H9 (cell line): ENCODE data around the gene METTL16. TPM values are rescaled to one million over a fixed set of nuclear protein-coding genes. Genes with fewer than 3 reads are reported as not detected.

ENCODE experiments used
- DNase-seq: peaks from one replicate; pipeline ENCODE4 v3.0.0-alpha.2; 2017
- H2AFZ ChIP-seq: one replicate; pipeline ENCODE4 v1.6.1; 2013; ENCODE audit warnings: mild to moderate bottlenecking, low read length, control low read depth, moderate library complexity
- H2AK5ac ChIP-seq: 2 replicates; pipeline ENCODE4 v1.6.1; 2013; ENCODE audit warnings: low read length, control low read depth, mixed read lengths; ENCODE audit not compliant: insufficient read length
- H2BK120ac ChIP-seq: one replicate; pipeline ENCODE4 v1.6.1; 2013; ENCODE audit warnings: low read depth, mild to moderate bottlenecking, low read length, control low read depth, inconsistent platforms; ENCODE audit not compliant: poor library complexity, severe bottlenecking
- H2BK12ac ChIP-seq: 2 replicates; pipeline ENCODE4 v1.6.1; 2013; ENCODE audit warnings: low read length, control low read depth, mixed read lengths, low read depth; ENCODE audit not compliant: insufficient read length
- H2BK15ac ChIP-seq: 2 replicates; pipeline ENCODE4 v1.6.1; 2013; ENCODE audit warnings: low read depth, low read length, control low read depth
- H2BK20ac ChIP-seq: one replicate; pipeline ENCODE4 v1.6.1; 2013; ENCODE audit warnings: low read depth, mild to moderate bottlenecking, low read length, control low read depth, inconsistent platforms; ENCODE audit not compliant: poor library complexity, severe bottlenecking
- H2BK5ac ChIP-seq: 2 replicates; pipeline ENCODE4 v1.6.1; 2013; ENCODE audit warnings: low read length, control low read depth, mixed read lengths; ENCODE audit not compliant: insufficient read length
- H3K14ac ChIP-seq: 2 replicates; pipeline ENCODE4 v1.6.1; 2013; ENCODE audit warnings: low read length, control low read depth; ENCODE audit not compliant: insufficient read depth
- H3K18ac ChIP-seq: 2 replicates; pipeline ENCODE4 v1.6.1; 2013; ENCODE audit warnings: low read depth, mild to moderate bottlenecking, mixed read lengths, low read length, control low read depth; ENCODE audit not compliant: insufficient read length
- H3K23ac ChIP-seq: 2 replicates; pipeline ENCODE4 v1.6.1; 2013; ENCODE audit warnings: low read length, control low read depth, mixed read lengths, low read depth; ENCODE audit not compliant: insufficient read length
- H3K23me2 ChIP-seq: 2 replicates; pipeline ENCODE4 v1.6.1; 2013; ENCODE audit warnings: low read depth, mild to moderate bottlenecking, mixed read lengths, low read length, control low read depth; ENCODE audit not compliant: insufficient read length, poor library complexity, severe bottlenecking
- H3K27ac ChIP-seq: 2 replicates; pipeline ENCODE4 v1.5.1; 2013; ENCODE audit warnings: low read length, control low read depth, mixed read lengths, low read depth; ENCODE audit not compliant: insufficient read length
- H3K27me3 ChIP-seq: 2 replicates; pipeline ENCODE4 v1.6.1; 2013; ENCODE audit warnings: low read length, control low read depth, inconsistent platforms; ENCODE audit not compliant: insufficient read depth
- H3K4ac ChIP-seq: 2 replicates; pipeline ENCODE4 v1.6.1; 2013; ENCODE audit warnings: low read depth, mild to moderate bottlenecking, control low read depth, inconsistent platforms, low read length, moderate library complexity
- H3K4me1 ChIP-seq: 2 replicates; pipeline ENCODE4 v1.6.1; 2013; ENCODE audit warnings: low read length, control low read depth, inconsistent platforms; ENCODE audit not compliant: insufficient read depth
- H3K4me2 ChIP-seq: 2 replicates; pipeline ENCODE4 v1.6.1; 2013; ENCODE audit warnings: low read length, control low read depth, mixed read lengths; ENCODE audit not compliant: insufficient read length, insufficient read depth
- H3K56ac ChIP-seq: 2 replicates; pipeline ENCODE4 v1.6.1; 2013; ENCODE audit warnings: low read depth, mild to moderate bottlenecking, mixed read lengths, low read length, control low read depth; ENCODE audit not compliant: insufficient read length
- H3K79me1 ChIP-seq: 2 replicates; pipeline ENCODE4 v1.6.1; 2013; ENCODE audit warnings: low read depth, mild to moderate bottlenecking, moderate library complexity, low read length, control low read depth, inconsistent platforms; ENCODE audit not compliant: insufficient read depth, poor library complexity, severe bottlenecking
- H3K79me2 ChIP-seq: 2 replicates; pipeline ENCODE4 v1.6.1; 2013; ENCODE audit warnings: low read length, control low read depth, inconsistent platforms; ENCODE audit not compliant: insufficient read depth
- H3K9ac ChIP-seq: 2 replicates; pipeline ENCODE4 v1.6.1; 2013; ENCODE audit warnings: low read length, control low read depth, mixed read lengths; ENCODE audit not compliant: insufficient read length; ENCODE audit errors: extremely low read depth
- H3K9me3 ChIP-seq: one replicate; pipeline ENCODE4 v1.6.1; 2013; ENCODE audit warnings: low read depth, low read length, inconsistent platforms; ENCODE audit not compliant: control insufficient read depth
- H3T11ph ChIP-seq: one replicate; pipeline ENCODE4 v1.6.1; 2013; ENCODE audit warnings: mild to moderate bottlenecking, low read length, control low read depth, inconsistent platforms
- H4K20me1 ChIP-seq: one replicate; pipeline ENCODE4 v1.6.1; 2013; ENCODE audit not compliant: control insufficient read depth, insufficient read length, insufficient read depth
- H4K5ac ChIP-seq: 2 replicates; pipeline ENCODE4 v1.6.1; 2013; ENCODE audit warnings: low read depth, mild to moderate bottlenecking, mixed read lengths, low read length, control low read depth; ENCODE audit not compliant: insufficient read length
- H4K8ac ChIP-seq: replicated peaks from 2 replicates; pipeline ENCODE4 v1.6.1; 2013; ENCODE audit warnings: low read length, control low read depth, mixed read lengths, low read depth; ENCODE audit not compliant: insufficient read length
- H4K91ac ChIP-seq: 2 replicates; pipeline ENCODE4 v1.6.1; 2013; ENCODE audit warnings: low read depth, mild to moderate bottlenecking, moderate library complexity, mixed read lengths, low read length, control low read depth; ENCODE audit not compliant: insufficient read length
- H3K27ac Mint-ChIP-seq, 3 experiments: 2 replicates in 2 of 3; 3 replicates in 1 of 3; pipeline ENCODE4 v1.8.0; 2020 to 2021; ENCODE audit warnings: mixed read lengths in 3 of 3, mild to moderate bottlenecking in 1 of 3, moderate library complexity in 1 of 3
- H3K27me3 Mint-ChIP-seq: 2 replicates; pipeline ENCODE4 v1.8.0; 2021; ENCODE audit warnings: low read depth, mild to moderate bottlenecking, moderate library complexity, mixed read lengths
- H3K36me3 Mint-ChIP-seq, 3 experiments: 2 replicates in 2 of 3; 3 replicates in 1 of 3; pipeline ENCODE4 v1.8.0; 2020 to 2021; ENCODE audit warnings: low read depth in 3 of 3, mixed read lengths in 3 of 3; ENCODE audit not compliant: insufficient read depth in 1 of 3
- H3K4me1 Mint-ChIP-seq, 2 experiments: 2 replicates each; pipeline ENCODE4 v1.8.0; 2020; ENCODE audit warnings: mixed read lengths in 2 of 2
- H3K4me3 Mint-ChIP-seq, 2 experiments: 2 replicates in 1 of 2; 3 replicates in 1 of 2; pipeline ENCODE4 v1.8.0; 2020 to 2021; ENCODE audit warnings: mild to moderate bottlenecking in 2 of 2, mixed read lengths in 2 of 2, moderate library complexity in 1 of 2
- H3K9me3 Mint-ChIP-seq, 2 experiments: 2 replicates in 1 of 2; 3 replicates in 1 of 2; pipeline ENCODE4 v1.8.0; 2020; ENCODE audit warnings: mild to moderate bottlenecking in 2 of 2, mixed read lengths in 2 of 2, moderate library complexity in 1 of 2
- CTCF ChIP-seq: fragments of 200-600 bp; sonication (generic); conservative IDR thresholded peaks from 3 replicates; pipeline ENCODE4 v1.8.0; 2021; ENCODE audit warnings: antibody characterized with exemption, mild to moderate bottlenecking
- WGBS: extraction: QIAGEN DNeasy Blood & Tissue Kit; methylation state at CpG from one replicate; pipeline ENCODE4 v1.1.7; 2013; ENCODE audit warnings: missing lambda C conversion rate, low lambda C conversion rate, mixed read lengths; ENCODE audit not compliant: insufficient read length; ENCODE audit errors: extremely low coverage; 5-methylcytosine and 5-hydroxymethylcytosine counted together
- total RNA-seq: library from RNA; stranded (reverse); gene quantifications from 2 replicates; pipeline ENCODE4 v1.2.1, GENCODE V29; 2021

The METTL16 gene
- total RNA-seq, 1 experiment from 2014 or later = 55.4 TPM

- no peak overlapping the region for H2BK20ac ChIP-seq
- H3T11ph ChIP-seq = no peak overlapping the region
- DNase-seq = no peak
- no peak overlapping the region for H3K9ac ChIP-seq
- WGBS = no CpG with 5 or more reads among the region's 9 CpGs
- H3K23me2 ChIP-seq = no peaks in the 10 kb centered on the region
- no peak overlapping the region for H2AFZ ChIP-seq
- H3K4me1 Mint-ChIP-seq = peaks cover 13 to 14% of the 10 kb centered on the region in 2 experiments
- H2AK5ac ChIP-seq = no peak overlapping the region
- no peaks in the 10 kb centered on the region for H3K79me1 ChIP-seq
- no peak overlapping the region for H2BK120ac ChIP-seq
- no peak overlapping the region for H2BK15ac ChIP-seq
- H2BK12ac ChIP-seq = no peak overlapping the region
- no peak overlapping the region for H3K27ac Mint-ChIP-seq
- no peaks in the 10 kb centered on the region; a peak in 1 of 5 replicates for H3K9me3 Mint-ChIP-seq
- no peak overlapping the region for H4K91ac ChIP-seq
- no peak overlapping the region for H2BK5ac ChIP-seq
- no peak overlapping the region for H3K18ac ChIP-seq
- H4K8ac ChIP-seq = no peak overlapping the region
- H3K9me3 ChIP-seq = no peaks in the 10 kb centered on the region
- no peaks in the 10 kb centered on the region; the same call in 1 of the 2 replicates for H3K27me3 ChIP-seq
- peaks cover 3% of the 10 kb centered on the region; the same call in 1 of the 2 replicates for H3K27me3 Mint-ChIP-seq
- no peak overlapping the region for H4K5ac ChIP-seq
- H3K23ac ChIP-seq = no peak overlapping the region
- no peak overlapping the region for H3K56ac ChIP-seq
- H3K14ac ChIP-seq = no peak overlapping the region
- no peak overlapping the region for H3K4me3 Mint-ChIP-seq
- no peak for TF ChIP-seq CTCF
- no peaks in the 10 kb centered on the region for H3K79me2 ChIP-seq
- H3K4me1 ChIP-seq = no peaks in the 10 kb centered on the region
- no peak overlapping the region for H3K27ac ChIP-seq
- H3K4me2 ChIP-seq = no peak overlapping the region
- H3K4ac ChIP-seq = no peak overlapping the region
- H4K20me1 ChIP-seq = no peaks in the 10 kb centered on the region
- H3K36me3 Mint-ChIP-seq = no peaks in the 10 kb centered on the region
Observed at GRCh38 chr17:2547176-2547575, 35.5 kb upstream of the METTL16 start.
